Chondrocyte (in vitro differentiated cells): ENCODE measurements around the gene PXMP4. TPM values are rescaled to one million over a fixed set of nuclear protein-coding genes. Genes with fewer than 3 reads are reported as not detected.

Source experiments
- DNase-seq: peaks from one replicate; pipeline ENCODE4 v3.0.0; 2021; ENCODE audit warnings: mixed read lengths, low spot score
- H3K27ac Mint-ChIP-seq: one replicate; pipeline ENCODE4 v1.8.0; 2021; ENCODE audit warnings: mild to moderate bottlenecking, moderate library complexity, mixed read lengths; ENCODE audit not compliant: unreplicated experiment
- H3K27me3 Mint-ChIP-seq: 2 replicates; pipeline ENCODE4 v1.8.0; 2021; ENCODE audit warnings: low read depth, mixed read lengths
- H3K36me3 Mint-ChIP-seq: 2 replicates; pipeline ENCODE4 v1.8.0; 2021; ENCODE audit warnings: low read depth, mixed read lengths
- H3K4me1 Mint-ChIP-seq: 2 replicates; pipeline ENCODE4 v1.8.0; 2021; ENCODE audit warnings: low read depth, mild to moderate bottlenecking, mixed read lengths
- H3K4me3 Mint-ChIP-seq: one replicate; pipeline ENCODE4 v1.8.0; 2021; ENCODE audit warnings: mild to moderate bottlenecking, moderate library complexity, mixed read lengths; ENCODE audit not compliant: unreplicated experiment
- H3K9me3 Mint-ChIP-seq: 2 replicates; pipeline ENCODE4 v1.8.0; 2021; ENCODE audit warnings: low read depth, mixed read lengths
- CTCF ChIP-seq: fragments of 200-600 bp; sonication (generic); IDR thresholded peaks from 2 replicates; pipeline ENCODE4 v1.5.0; 2021; ENCODE audit warnings: antibody characterized with exemption, mild to moderate bottlenecking, moderate library complexity
- total RNA-seq: library from RNA; stranded (reverse); gene quantifications from 3 replicates; pipeline ENCODE4 v1.2.1, GENCODE V29; 2021

Gene PXMP4
- total RNA-seq, 1 donor from 2014 or later: 6.4 TPM

GRCh38 chr20:33685328-33686099 is 34.6 kb downstream of the PXMP4 start:
- H3K9me3 Mint-ChIP-seq: no peaks in the 10 kb centered on the region
- peak overlapping the region; percentile 64 for H3K4me3 Mint-ChIP-seq
- no peak for TF ChIP-seq CTCF
- peaks cover 34% of the 10 kb centered on the region for H3K4me1 Mint-ChIP-seq
- no peak for DNase-seq
- H3K27me3 Mint-ChIP-seq: no peaks in the 10 kb centered on the region
- no peaks in the 10 kb centered on the region for H3K36me3 Mint-ChIP-seq
- H3K27ac Mint-ChIP-seq: peak overlapping the region; percentile 45

- H3K4me3 Mint-ChIP-seq: peak overlapping the region; percentile 64
- DNase-seq: no peak
- H3K9me3 Mint-ChIP-seq: no peaks in the 10 kb centered on the region
- no peak overlapping the region for H3K27ac Mint-ChIP-seq
- H3K36me3 Mint-ChIP-seq: no peaks in the 10 kb centered on the region
- H3K4me1 Mint-ChIP-seq: peaks cover 39% of the 10 kb centered on the region
- TF ChIP-seq CTCF: no peak
- H3K27me3 Mint-ChIP-seq: no peaks in the 10 kb centered on the region
Observed at GRCh38 chr20:33684533-33685327, 35.4 kb downstream of the PXMP4 start.

GRCh38 chr20:33681728-33682353 is 38.3 kb downstream of the PXMP4 start:
- Mint-ChIP-seq H3K4me1 (peaks cover 40% of the 10 kb centered on the region), H3K27ac (peak overlapping the region; percentile 52), H3K27me3 (no peaks in the 10 kb centered on the region), H3K36me3 (no peaks in the 10 kb centered on the region), H3K4me3 (no peak overlapping the region), H3K9me3 (no peaks in the 10 kb centered on the region)
- no peak for TF ChIP-seq CTCF
- no peak for DNase-seq

GRCh38 chr20:33681288-33681687 is 38.8 kb downstream of the PXMP4 start:
- Mint-ChIP-seq H3K9me3 (no peaks in the 10 kb centered on the region), H3K4me1 (peaks cover 36% of the 10 kb centered on the region), H3K27ac (peak overlapping the region; percentile 83), H3K4me3 (no peak overlapping the region), H3K36me3 (no peaks in the 10 kb centered on the region), H3K27me3 (no peaks in the 10 kb centered on the region)
- DNase-seq: no peak
- TF ChIP-seq CTCF: no peak

- no peak overlapping the region for H3K4me3 Mint-ChIP-seq
Observed at GRCh38 chr20:33680686-33681085, 39.4 kb downstream of the PXMP4 start.

More at GRCh38 chr20:33680686-33681085, 39.4 kb downstream of the PXMP4 start:
- H3K9me3 Mint-ChIP-seq: no peaks in the 10 kb centered on the region
- no peak for TF ChIP-seq CTCF
- no peaks in the 10 kb centered on the region for H3K27me3 Mint-ChIP-seq
- H3K27ac Mint-ChIP-seq: peak overlapping the region; percentile 83
- peaks cover 40% of the 10 kb centered on the region for H3K4me1 Mint-ChIP-seq
- DNase-seq: no peak
- H3K36me3 Mint-ChIP-seq: no peaks in the 10 kb centered on the region
